PC-3 (cell line): ENCODE results near the gene PLA2G4C.

ENCODE experiments used
- CTCF ChIP-seq: fragments of 300-600 bp; sonication (generic); conservative IDR thresholded peaks from 2 replicates; pipeline ENCODE4 v1.5.1; 2017; ENCODE audit warnings: antibody characterized with exemption, low read depth, mild to moderate bottlenecking, low read length
- EZH2 ChIP-seq: fragments of 300-600 bp; sonication (generic); IDR thresholded peaks from one replicate; pipeline ENCODE4 v1.6.1; 2017; ENCODE audit warnings: antibody characterized with exemption, mild to moderate bottlenecking, low read length; ENCODE audit not compliant: unreplicated experiment
- EZH2phosphoT487 ChIP-seq: fragments of 300-600 bp; sonication (generic); IDR thresholded peaks from 2 replicates; pipeline ENCODE4 v1.6.1; 2018; ENCODE audit warnings: mild to moderate bottlenecking, antibody characterized with exemption, low read length, borderline replicate concordance

- TF ChIP-seq CTCF (no peak), EZH2phosphoT487 (no peak), EZH2 (no peak)
Measured at GRCh38 chr19:48118131-48118517, 7.5 kb upstream of the PLA2G4C start.
